Measurements from ENCODE around the gene PANK3. TPM values are rescaled to one million over a fixed set of nuclear protein-coding genes. Genes with fewer than 3 reads are reported as not detected.
"Not testable (repeated sequence)": the region's sequence is repeated elsewhere in the genome, so short reads cannot be mapped to it uniquely, and the experiment has no call there.

Gene PANK3
- total RNA-seq, 2 donors from 2014 or later, result 24.9 to 39.2 TPM

DNA sequence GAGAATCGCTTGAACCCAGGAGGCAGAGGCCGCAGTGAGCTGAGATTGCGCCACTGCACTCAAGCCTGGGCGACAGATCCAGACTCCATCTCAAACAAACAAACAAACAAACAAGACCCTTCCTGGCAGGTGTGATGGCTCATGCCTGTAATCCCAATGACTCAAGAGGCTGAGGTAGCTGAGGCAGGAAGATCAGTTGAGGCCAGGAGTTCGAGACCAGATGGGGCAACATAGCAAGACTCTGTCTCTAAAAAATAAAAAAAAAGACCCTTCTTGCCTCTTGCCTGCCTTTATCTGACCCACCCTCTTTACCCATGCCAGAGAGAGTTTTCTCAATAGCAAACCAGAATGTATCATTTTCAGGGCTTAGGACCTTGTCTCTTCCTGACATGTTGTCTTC, 8.8 kb upstream of the PANK3 start:
- H3K4me1 ChIP-seq (ENCODE audit: control insufficient read depth in 1 of 2, low read depth in 2 of 2), result no peaks in the 10 kb centered on the region
- ATAC-seq (ENCODE audit: insufficient number of reproducible peaks, low FRiP score, low read depth), result no peak

DNA sequence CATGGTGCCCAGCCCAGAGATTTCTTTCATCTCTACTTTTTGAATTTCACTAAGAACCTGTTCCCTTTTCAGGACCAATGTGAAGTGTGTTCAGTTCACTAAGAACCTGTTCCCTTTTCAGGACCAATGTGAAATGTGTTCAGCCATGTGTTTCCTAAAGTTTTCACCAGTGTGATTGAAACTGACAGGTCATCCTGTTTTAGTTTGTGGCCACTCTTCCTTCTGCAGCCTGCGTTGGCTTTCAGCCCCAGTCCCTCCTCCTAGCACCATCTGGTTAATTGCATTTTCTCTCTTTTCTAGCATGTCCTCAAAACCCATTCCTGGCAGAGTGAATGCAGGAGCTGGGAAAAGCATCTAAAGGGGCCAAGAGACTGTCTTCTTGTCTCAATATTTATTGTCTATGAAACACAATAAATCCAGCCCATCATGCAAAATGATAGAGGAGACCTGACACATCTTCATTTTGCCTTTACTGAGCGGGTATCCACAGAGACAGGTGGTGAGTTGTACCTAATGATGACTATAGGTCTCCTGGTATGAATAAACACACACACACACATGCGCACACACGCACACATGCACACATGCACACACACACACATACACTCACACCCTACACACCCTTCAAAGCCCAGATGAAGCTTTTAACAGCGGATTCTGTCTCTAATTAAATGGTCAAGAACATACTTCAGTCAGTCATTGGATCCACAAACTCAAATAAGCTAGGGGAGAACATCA, 6.1 kb upstream of the PANK3 start:
- DNase-seq (ENCODE audit: low spot score) (no peak), ATAC-seq (ENCODE audit: insufficient number of reproducible peaks, low FRiP score, low read depth) (no peak)
- TF ChIP-seq, protein P1, sequence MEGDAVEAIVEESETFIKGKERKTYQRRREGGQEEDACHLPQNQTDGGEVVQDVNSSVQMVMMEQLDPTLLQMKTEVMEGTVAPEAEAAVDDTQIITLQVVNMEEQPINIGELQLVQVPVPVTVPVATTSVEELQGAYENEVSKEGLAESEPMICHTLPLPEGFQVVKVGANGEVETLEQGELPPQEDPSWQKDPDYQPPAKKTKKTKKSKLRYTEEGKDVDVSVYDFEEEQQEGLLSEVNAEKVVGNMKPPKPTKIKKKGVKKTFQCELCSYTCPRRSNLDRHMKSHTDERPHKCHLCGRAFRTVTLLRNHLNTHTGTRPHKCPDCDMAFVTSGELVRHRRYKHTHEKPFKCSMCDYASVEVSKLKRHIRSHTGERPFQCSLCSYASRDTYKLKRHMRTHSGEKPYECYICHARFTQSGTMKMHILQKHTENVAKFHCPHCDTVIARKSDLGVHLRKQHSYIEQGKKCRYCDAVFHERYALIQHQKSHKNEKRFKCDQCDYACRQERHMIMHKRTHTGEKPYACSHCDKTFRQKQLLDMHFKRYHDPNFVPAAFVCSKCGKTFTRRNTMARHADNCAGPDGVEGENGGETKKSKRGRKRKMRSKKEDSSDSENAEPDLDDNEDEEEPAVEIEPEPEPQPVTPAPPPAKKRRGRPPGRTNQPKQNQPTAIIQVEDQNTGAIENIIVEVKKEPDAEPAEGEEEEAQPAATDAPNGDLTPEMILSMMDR (IDR thresholded peaks at IDR 0.05), result no peak
- H3K4me3 ChIP-seq, result no peak overlapping the region
- peaks cover 0 to 2% of the 10 kb centered on the region in 2 donors for H3K4me1 ChIP-seq (ENCODE audit: control insufficient read depth in 1 of 2, low read depth in 2 of 2)
- no peaks in the 10 kb centered on the region for H3K9me3 ChIP-seq
- H3K27me3 ChIP-seq (replicated peaks; ENCODE audit: insufficient read depth), result no peaks in the 10 kb centered on the region
- no peak overlapping the region for H3K27ac ChIP-seq
- no peaks in the 10 kb centered on the region for H3K36me3 ChIP-seq

More for the DNA sequence above, 8.8 kb upstream of the PANK3 start:
- H3K27ac ChIP-seq, result no peak overlapping the region
- no peak for DNase-seq (ENCODE audit: low spot score)
- H3K36me3 ChIP-seq, result no peaks in the 10 kb centered on the region
- no peak overlapping the region for H3K4me3 ChIP-seq
- TF ChIP-seq, protein P1 (IDR thresholded peaks at IDR 0.05), result no peak
- no peaks in the 10 kb centered on the region for H3K27me3 ChIP-seq (replicated peaks; ENCODE audit: insufficient read depth)
- H3K9me3 ChIP-seq, result no peaks in the 10 kb centered on the region

DNA sequence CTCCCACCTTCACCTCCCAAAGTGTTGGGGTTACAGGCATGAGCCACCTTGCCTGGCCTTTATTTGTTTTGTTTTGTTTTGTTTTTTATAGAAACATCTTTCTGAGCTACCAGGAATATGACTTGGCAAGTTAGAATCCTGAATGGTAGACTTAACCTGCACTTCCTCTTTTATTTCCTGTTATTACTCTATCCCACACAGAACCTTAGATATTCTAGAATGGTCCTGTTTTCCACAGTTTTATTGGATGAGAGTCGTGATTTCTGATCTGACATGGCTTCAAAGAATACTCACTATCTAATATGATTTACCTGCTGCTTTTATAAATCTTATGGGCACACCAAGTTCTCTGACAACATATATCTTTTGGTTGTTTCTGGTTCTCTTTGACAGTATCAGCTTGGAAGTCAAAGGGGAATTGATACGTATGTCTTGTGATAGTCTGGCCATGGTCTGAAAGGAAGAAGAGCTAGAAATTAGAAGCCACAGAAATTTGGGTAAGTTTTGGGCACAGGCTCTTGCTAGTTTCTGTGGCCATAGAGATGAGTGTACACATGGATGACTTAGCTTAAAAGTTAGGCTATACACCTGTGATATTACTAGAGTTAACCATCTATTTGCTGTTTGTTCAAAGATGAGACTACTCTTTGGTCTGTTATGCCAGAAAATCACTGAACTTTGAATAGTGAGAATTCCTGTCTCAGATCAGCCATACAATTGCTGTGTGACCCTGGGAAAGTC, 4.7 kb upstream of the PANK3 start:
- Histone ChIP-seq H3K27me3 (replicated peaks; ENCODE audit: insufficient read depth) (no peaks in the 10 kb centered on the region), H3K4me1 (ENCODE audit: control insufficient read depth in 1 of 2, low read depth in 2 of 2) (peaks cover 0 to 6% of the 10 kb centered on the region in 2 donors), H3K4me3 (no peak overlapping the region), H3K36me3 (no peaks in the 10 kb centered on the region), H3K9me3 (no peaks in the 10 kb centered on the region), H3K27ac (no peak overlapping the region)
- ATAC-seq (ENCODE audit: insufficient number of reproducible peaks, low FRiP score, low read depth) (no peak), DNase-seq (ENCODE audit: low spot score) (no peak)
- TF ChIP-seq, protein P1 (IDR thresholded peaks at IDR 0.05), result no peak

DNA sequence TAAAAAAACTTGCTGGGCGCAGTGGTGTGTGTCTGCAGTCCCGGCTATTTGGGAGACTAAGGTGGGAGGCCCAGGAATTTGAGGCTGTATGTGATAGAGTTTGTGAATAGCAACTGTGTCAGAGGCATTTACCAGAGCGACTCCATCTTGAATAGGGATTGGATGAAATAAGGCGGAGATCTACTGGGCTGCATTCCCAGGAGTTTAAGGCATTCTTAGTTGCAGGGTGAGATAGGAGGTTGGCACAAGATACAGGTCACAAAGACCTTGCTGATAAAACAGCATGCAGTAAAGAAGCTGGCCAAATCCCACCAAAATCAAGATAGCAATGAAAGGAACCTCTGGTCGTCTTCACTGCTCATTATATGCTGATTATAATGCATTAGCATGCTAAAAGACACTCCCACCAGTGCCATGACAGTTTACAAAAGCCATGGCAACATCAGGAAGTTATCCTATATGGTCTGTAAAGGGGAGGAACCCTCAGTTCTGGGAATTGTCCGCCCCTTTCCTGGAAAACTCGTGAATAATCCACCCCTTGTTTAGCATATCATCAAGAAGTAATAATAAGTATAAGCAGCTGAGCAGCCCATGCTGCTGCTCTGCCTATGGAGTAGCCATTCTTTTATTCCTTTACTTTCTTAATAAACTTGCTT, 1.8 kb upstream of the PANK3 start:
- not testable (repeated sequence) for H3K9me3 ChIP-seq; H3K27ac ChIP-seq; H3K27me3 ChIP-seq (replicated peaks; ENCODE audit: insufficient read depth); ATAC-seq (ENCODE audit: insufficient number of reproducible peaks, low FRiP score, low read depth); H3K4me3 ChIP-seq; DNase-seq (ENCODE audit: low spot score); H3K36me3 ChIP-seq
- H3K4me1 ChIP-seq (ENCODE audit: control insufficient read depth in 1 of 2, low read depth in 2 of 2), result peaks cover 13 to 26% of the 10 kb centered on the region in 2 donors

DNA sequence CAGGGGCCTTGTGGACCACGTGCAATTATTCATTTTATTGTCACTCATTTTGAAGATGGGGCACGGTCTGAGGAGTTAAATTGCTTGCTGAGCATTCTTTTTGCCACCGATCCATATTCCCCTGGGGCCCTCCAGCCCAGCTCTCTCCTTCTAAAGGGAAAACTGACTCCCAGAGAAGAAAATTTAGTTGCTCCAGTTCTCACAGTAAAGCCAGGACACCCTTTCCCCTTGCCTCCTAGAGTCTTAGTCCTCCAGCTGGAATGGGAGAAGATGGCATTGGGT, 1.0 kb upstream of the PANK3 start:
- Histone ChIP-seq H3K4me1 (ENCODE audit: control insufficient read depth in 1 of 2, low read depth in 2 of 2) (peaks cover 13 to 34% of the 10 kb centered on the region in 2 donors), H3K27me3 (replicated peaks; ENCODE audit: insufficient read depth) (no peaks in the 10 kb centered on the region), H3K9me3 (no peaks in the 10 kb centered on the region), H3K27ac (peak overlapping the region; percentile 84 to 92), H3K4me3 (peak overlapping the region; percentile 95), H3K36me3 (no peaks in the 10 kb centered on the region)
- DNase-seq (ENCODE audit: low spot score), result no peak
- no peak for ATAC-seq (ENCODE audit: insufficient number of reproducible peaks, low FRiP score, low read depth)
- TF ChIP-seq, protein P1 (IDR thresholded peaks at IDR 0.05), result no peak
